Trophoblast cell (in vitro differentiated cells and primary cell): Measurements from ENCODE around the gene CHST4.

Experiments used
- DNase-seq, 2 donors: peaks; one replicate each; pipeline ENCODE4 v3.0.0-alpha.2; 2016
- H2AFZ ChIP-seq: 2 replicates; pipeline ENCODE4 v1.6.1; 2013; ENCODE audit warnings: low read length, moderate library complexity, mild to moderate bottlenecking; ENCODE audit not compliant: insufficient read depth, poor library complexity
- H2AK5ac ChIP-seq: 2 replicates; pipeline ENCODE4 v1.6.1; 2013; ENCODE audit warnings: mild to moderate bottlenecking, low read length
- H2BK120ac ChIP-seq: 2 replicates; pipeline ENCODE4 v1.6.1; 2013; ENCODE audit warnings: low read length, mild to moderate bottlenecking, moderate library complexity; ENCODE audit not compliant: insufficient read depth, poor library complexity
- H2BK12ac ChIP-seq: 2 replicates; pipeline ENCODE4 v1.6.1; 2013; ENCODE audit warnings: mild to moderate bottlenecking, low read length, moderate library complexity
- H2BK5ac ChIP-seq: 2 replicates; pipeline ENCODE4 v1.6.1; 2013; ENCODE audit warnings: low read length, low read depth, moderate library complexity, mild to moderate bottlenecking; ENCODE audit not compliant: poor library complexity
- H3K14ac ChIP-seq: 2 replicates; pipeline ENCODE4 v1.6.1; 2013; ENCODE audit warnings: mild to moderate bottlenecking, low read length
- H3K18ac ChIP-seq: 2 replicates; pipeline ENCODE4 v1.6.1; 2013; ENCODE audit warnings: mild to moderate bottlenecking, low read length
- H3K23ac ChIP-seq: 2 replicates; pipeline ENCODE4 v1.6.1; 2013; ENCODE audit warnings: low read length
- H3K27ac ChIP-seq: 2 replicates; pipeline ENCODE4 v1.5.1; 2013; ENCODE audit warnings: low read depth, mild to moderate bottlenecking, inconsistent platforms, low read length, moderate library complexity
- H3K27me3 ChIP-seq: 2 replicates; pipeline ENCODE4 v1.6.1; 2013; ENCODE audit warnings: inconsistent platforms, mild to moderate bottlenecking, low read length, moderate library complexity; ENCODE audit not compliant: insufficient read depth
- H3K36me3 ChIP-seq, 2 experiments: 1 replicate in 1 of 2; 2 replicates in 1 of 2; pipeline ENCODE4 v1.6.1; 2013; ENCODE audit warnings: low read length in 2 of 2, mild to moderate bottlenecking in 2 of 2, moderate library complexity in 1 of 2; ENCODE audit not compliant: insufficient read depth in 2 of 2, control insufficient read depth in 1 of 2
- H3K4ac ChIP-seq: 2 replicates; pipeline ENCODE4 v1.6.1; 2013; ENCODE audit warnings: low read depth, mild to moderate bottlenecking, low read length, moderate library complexity
- H3K4me1 ChIP-seq, 2 experiments: 1 replicate in 1 of 2; 2 replicates in 1 of 2; pipeline ENCODE4 v1.6.1; 2013; ENCODE audit warnings: low read length in 2 of 2, mild to moderate bottlenecking in 2 of 2, moderate library complexity in 1 of 2; ENCODE audit not compliant: insufficient read depth in 2 of 2, control insufficient read depth in 1 of 2
- H3K4me2 ChIP-seq: 2 replicates; pipeline ENCODE4 v1.6.1; 2013; ENCODE audit warnings: inconsistent platforms, mild to moderate bottlenecking, low read length, moderate library complexity
- H3K4me3 ChIP-seq: 2 replicates; pipeline ENCODE4 v1.5.1; 2013; ENCODE audit warnings: mild to moderate bottlenecking, low read depth, low read length, inconsistent platforms
- H3K79me1 ChIP-seq: one replicate; pipeline ENCODE4 v1.6.1; 2013; ENCODE audit warnings: low read length
- H3K79me2 ChIP-seq: 2 replicates; pipeline ENCODE4 v1.6.1; 2013; ENCODE audit warnings: low read length, mild to moderate bottlenecking; ENCODE audit not compliant: control insufficient read depth, insufficient read depth, poor library complexity
- H3K9ac ChIP-seq: 2 replicates; pipeline ENCODE4 v1.6.1; 2013; ENCODE audit warnings: mild to moderate bottlenecking, low read length
- H3K9me3 ChIP-seq: 2 replicates; pipeline ENCODE4 v1.6.1; 2013; ENCODE audit warnings: low read depth, mild to moderate bottlenecking, control low read depth, inconsistent platforms, low read length; ENCODE audit not compliant: insufficient read depth
- H4K12ac ChIP-seq: 2 replicates; pipeline ENCODE4 v1.6.1; 2013; ENCODE audit warnings: low read depth, mild to moderate bottlenecking, low read length, moderate library complexity
- H4K8ac ChIP-seq: 2 replicates; pipeline ENCODE4 v1.6.1; 2013; ENCODE audit warnings: low read depth, mild to moderate bottlenecking, low read length, moderate library complexity
- H4K91ac ChIP-seq: one replicate; pipeline ENCODE4 v1.6.1; 2013; ENCODE audit warnings: low read depth, mild to moderate bottlenecking, low read length, moderate library complexity
- WGBS: extraction: QIAGEN DNeasy Blood & Tissue Kit; methylation state at CpG from one replicate; pipeline ENCODE4 v1.1.7; 2013; ENCODE audit warnings: missing lambda C conversion rate; ENCODE audit not compliant: insufficient read length, insufficient coverage; ENCODE audit errors: extremely low coverage; 5-methylcytosine and 5-hydroxymethylcytosine counted together

Gene CHST4

DNA sequence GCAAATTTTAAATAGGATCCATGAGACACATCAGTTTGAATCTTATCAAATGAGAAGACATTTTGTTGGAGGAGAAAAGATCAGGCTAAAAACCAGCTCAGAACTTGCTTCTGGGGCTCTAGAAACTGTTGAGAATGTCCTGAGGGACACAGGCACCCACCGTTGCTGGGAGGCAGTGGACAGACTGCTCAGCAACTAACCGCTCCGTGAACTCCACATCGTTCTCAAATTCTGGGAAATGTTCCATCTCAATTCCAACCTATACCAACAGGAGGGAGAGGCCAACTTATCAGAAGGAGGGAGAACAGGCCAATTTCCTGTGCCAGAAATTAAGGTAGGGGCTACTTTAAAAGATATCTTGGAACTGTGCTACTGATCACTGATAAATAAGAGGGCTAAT is 42.3 kb downstream of the CHST4 start:
- H3K4me2 ChIP-seq = no peak overlapping the region
- H4K91ac ChIP-seq = no peak overlapping the region
- H3K79me1 ChIP-seq = no peaks in the 10 kb centered on the region
- H3K14ac ChIP-seq = no peak overlapping the region
- H3K4me1 ChIP-seq = peaks cover 0 to 6% of the 10 kb centered on the region in 2 experiments
- no peak overlapping the region for H3K4me3 ChIP-seq
- H3K23ac ChIP-seq = no peak overlapping the region
- no peak overlapping the region for H3K27ac ChIP-seq
- H3K18ac ChIP-seq = no peak overlapping the region
- DNase-seq = no peak
- H2AFZ ChIP-seq = no peak overlapping the region
- H3K9me3 ChIP-seq = no peaks in the 10 kb centered on the region
- no peak overlapping the region for H2BK5ac ChIP-seq
- H3K36me3 ChIP-seq = no peaks in the 10 kb centered on the region
- H4K8ac ChIP-seq = no peak overlapping the region
- no peak overlapping the region for H2AK5ac ChIP-seq
- WGBS = no CpG with 5 or more reads among the region's 4 CpGs
- H2BK12ac ChIP-seq = no peak overlapping the region
- H3K27me3 ChIP-seq = no peaks in the 10 kb centered on the region
- no peak overlapping the region for H3K9ac ChIP-seq
- no peaks in the 10 kb centered on the region for H3K79me2 ChIP-seq
- H4K12ac ChIP-seq = no peak overlapping the region
- no peak overlapping the region for H2BK120ac ChIP-seq
- H3K4ac ChIP-seq = no peak overlapping the region

DNA sequence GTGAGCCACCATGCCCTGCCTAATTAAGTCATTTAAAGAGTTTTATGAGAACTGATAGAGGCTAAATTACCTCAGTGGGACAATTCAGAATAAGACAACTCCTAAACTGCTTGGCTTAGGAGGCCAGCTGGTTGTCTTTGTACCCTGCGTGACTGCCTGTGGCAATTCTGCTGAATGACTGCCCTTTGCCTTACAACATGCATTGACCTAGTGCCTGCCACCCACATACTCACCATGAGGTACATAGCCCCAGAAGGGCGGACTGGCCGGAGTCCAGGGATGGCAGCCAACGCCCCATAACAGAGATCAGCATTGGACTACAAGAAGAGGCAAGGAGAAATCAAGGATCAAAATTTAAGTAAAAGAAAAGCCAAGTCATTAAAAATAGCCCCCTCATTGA is 43.4 kb downstream of the CHST4 start:
- Histone ChIP-seq H4K12ac (no peak overlapping the region), H3K4me1 (peaks cover 0 to 4% of the 10 kb centered on the region in 2 experiments), H3K27me3 (no peaks in the 10 kb centered on the region), H2BK12ac (no peak overlapping the region), H3K4me3 (no peak overlapping the region), H3K4me2 (no peak overlapping the region), H3K18ac (no peak overlapping the region), H3K27ac (no peak overlapping the region), H3K79me1 (no peaks in the 10 kb centered on the region), H3K36me3 (no peaks in the 10 kb centered on the region), H3K9me3 (no peaks in the 10 kb centered on the region), H3K23ac (no peak overlapping the region), H4K8ac (no peak overlapping the region), H3K14ac (no peak overlapping the region), H2BK5ac (no peak overlapping the region), H2AFZ (no peak overlapping the region), H4K91ac (no peak overlapping the region), H3K79me2 (no peaks in the 10 kb centered on the region), H2BK120ac (no peak overlapping the region), H3K9ac (no peak overlapping the region), H2AK5ac (no peak overlapping the region), H3K4ac (no peak overlapping the region)
- no peak for DNase-seq
- WGBS = no CpG with 5 or more reads among the region's 4 CpGs

DNA sequence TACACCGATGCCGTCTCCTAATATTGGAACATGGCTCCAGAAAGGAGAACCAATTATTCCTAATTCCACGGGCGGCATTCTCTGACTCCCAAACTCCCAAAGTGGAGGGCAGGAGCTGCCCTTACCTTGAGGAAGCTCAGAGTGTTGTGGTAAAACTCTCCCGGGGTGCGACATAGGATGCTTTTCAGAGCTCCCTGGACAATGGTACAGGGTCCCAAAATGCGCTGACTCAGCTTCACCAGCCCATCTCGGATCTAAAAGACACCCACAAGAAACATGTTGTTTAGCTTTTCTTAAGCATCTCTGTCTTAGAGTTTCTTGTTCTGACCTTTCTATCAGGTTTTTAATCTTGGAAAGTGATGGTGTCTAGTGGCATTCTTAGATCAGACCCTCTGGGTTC is 43.9 kb downstream of the CHST4 start:
- Histone ChIP-seq H2AFZ (no peak overlapping the region), H3K79me1 (no peaks in the 10 kb centered on the region), H2BK12ac (no peak overlapping the region), H3K27ac (no peak overlapping the region), H3K4me1 (peaks cover 0 to 4% of the 10 kb centered on the region in 2 experiments), H3K27me3 (no peaks in the 10 kb centered on the region), H3K4me3 (no peak overlapping the region), H2AK5ac (no peak overlapping the region), H2BK120ac (no peak overlapping the region), H3K9ac (no peak overlapping the region), H3K14ac (no peak overlapping the region), H3K79me2 (no peaks in the 10 kb centered on the region), H3K36me3 (no peaks in the 10 kb centered on the region), H3K4me2 (no peak overlapping the region), H4K12ac (no peak overlapping the region), H3K18ac (no peak overlapping the region), H2BK5ac (no peak overlapping the region), H3K23ac (no peak overlapping the region), H3K4ac (no peak overlapping the region), H3K9me3 (no peaks in the 10 kb centered on the region), H4K91ac (no peak overlapping the region), H4K8ac (no peak overlapping the region)
- DNase-seq = no peak
- WGBS = no CpG with 5 or more reads among the region's 8 CpGs

DNA sequence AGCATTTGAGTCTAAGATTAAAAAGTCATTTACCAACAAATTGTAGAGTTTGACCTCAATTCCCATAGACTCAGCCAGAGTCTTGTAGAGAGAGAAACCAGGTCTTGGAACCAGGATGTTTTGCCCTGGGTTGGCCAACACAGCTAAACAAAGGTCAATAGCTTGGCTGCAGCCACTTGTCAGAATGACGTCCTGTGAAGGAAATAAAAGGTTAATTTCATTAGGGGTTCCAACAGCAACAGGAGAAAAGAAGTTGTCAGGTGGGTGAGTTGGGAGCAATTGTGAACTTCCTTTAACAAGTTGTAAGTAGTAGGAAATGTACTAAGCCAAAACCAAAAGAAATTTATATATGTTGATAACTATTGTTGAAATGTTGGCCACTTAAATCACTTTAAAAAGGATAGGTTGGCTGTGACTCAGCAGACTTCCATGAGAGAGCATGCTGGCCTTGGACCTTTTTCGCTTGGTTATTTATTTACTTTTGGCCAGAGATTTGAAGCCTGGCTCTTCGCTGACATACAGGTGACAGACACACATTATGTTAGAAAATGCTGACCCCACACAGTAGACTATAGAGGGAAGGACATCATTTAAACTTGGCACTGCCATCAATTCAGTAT is 46.4 kb downstream of the CHST4 start:
- Histone ChIP-seq H3K27ac (no peak overlapping the region), H3K79me1 (no peaks in the 10 kb centered on the region), H3K27me3 (no peaks in the 10 kb centered on the region), H3K36me3 (no peaks in the 10 kb centered on the region), H4K8ac (no peak overlapping the region), H3K4me2 (no peak overlapping the region), H2AFZ (no peak overlapping the region), H3K23ac (no peak overlapping the region), H2AK5ac (no peak overlapping the region), H3K18ac (no peak overlapping the region), H3K9ac (no peak overlapping the region), H3K9me3 (no peaks in the 10 kb centered on the region), H3K14ac (no peak overlapping the region), H2BK12ac (no peak overlapping the region), H3K79me2 (no peaks in the 10 kb centered on the region), H3K4me3 (no peak overlapping the region), H4K12ac (no peak overlapping the region), H3K4me1 (no peaks in the 10 kb centered on the region), H2BK5ac (no peak overlapping the region), H3K4ac (no peak overlapping the region), H4K91ac (no peak overlapping the region), H2BK120ac (no peak overlapping the region)
- no peak for DNase-seq
- no CpG with 5 or more reads among the region's 3 CpGs for WGBS
